H54 (cell line): Measurements from ENCODE around the gene DNAJB9.

Experiments used
- DNase-seq: peaks from one replicate; pipeline ENCODE4 v3.0.0; 2011; ENCODE audit warnings: low spot score, mixed read lengths; ENCODE audit not compliant: insufficient read length
- FAIRE-seq: peaks from 3 replicates; lab custom pipeline; 2011; peaks lifted over from hg19 to GRCh38; lab: Jason Lieb, UNC
- POLR2A ChIP-seq: IDR thresholded peaks from 2 replicates; pipeline ENCODE4 v1.6.1; 2011; ENCODE audit warnings: low read depth, mild to moderate bottlenecking, low read length

The DNAJB9 gene

GRCh38 chr7:108609643-108610042 lies 40.0 kb downstream of the DNAJB9 start:
- DNase-seq (no peak), FAIRE-seq (no peak)
- no peak for TF ChIP-seq POLR2A

DNA sequence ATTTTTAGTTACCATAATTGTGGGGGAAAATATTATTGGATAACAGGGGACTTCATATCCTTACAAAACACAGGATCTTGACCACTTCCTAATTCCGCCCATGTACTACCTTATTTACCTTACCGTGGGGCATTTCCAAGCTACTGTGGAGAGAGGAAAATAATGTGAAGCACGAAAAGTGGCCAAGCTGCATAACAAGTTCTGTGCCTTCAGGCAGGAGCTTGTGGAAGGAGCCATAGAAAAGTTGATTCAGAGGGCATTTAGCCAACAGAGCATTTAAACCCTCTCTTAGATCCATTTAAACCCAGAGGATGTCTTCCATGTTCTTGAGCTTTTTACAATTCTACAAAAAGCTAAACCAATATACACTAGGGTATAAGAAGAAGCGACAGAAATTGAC lies 41.6 kb downstream of the DNAJB9 start:
- no peak for DNase-seq
- no peak for TF ChIP-seq POLR2A
- no peak for FAIRE-seq

GRCh38 chr7:108613147-108613948 lies 43.7 kb downstream of the DNAJB9 start:
- FAIRE-seq (no peak), DNase-seq (no peak)
- no peak for TF ChIP-seq POLR2A

GRCh38 chr7:108613949-108614381 lies 44.3 kb downstream of the DNAJB9 start:
- FAIRE-seq (no peak), DNase-seq (no peak)
- no peak for TF ChIP-seq POLR2A

DNA sequence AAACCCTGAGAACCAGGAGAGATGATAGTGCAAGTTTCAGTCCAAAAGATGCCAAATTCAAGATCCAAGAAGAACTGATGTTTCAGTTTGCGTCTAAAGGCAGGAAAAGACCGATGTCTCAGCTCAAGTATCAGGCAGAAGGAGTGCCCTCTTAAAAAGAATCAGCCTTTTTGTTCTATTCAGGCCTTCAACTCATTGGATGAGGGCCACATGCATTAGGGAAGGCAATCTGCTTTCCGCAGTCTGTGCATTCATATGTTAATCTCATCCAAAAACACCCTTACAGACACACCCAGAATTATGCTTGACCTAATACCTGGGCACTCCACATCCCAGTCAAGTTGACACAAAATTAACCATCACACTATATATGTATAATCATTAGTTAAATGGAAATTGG lies 45.2 kb downstream of the DNAJB9 start:
- DNase-seq (no peak), FAIRE-seq (no peak)
- no peak for TF ChIP-seq POLR2A

- DNase-seq (no peak), FAIRE-seq (no peak)
- TF ChIP-seq POLR2A: no peak
These were observed 48.4 kb downstream of the DNAJB9 start for GRCh38 chr7:108618056-108618455.

DNA sequence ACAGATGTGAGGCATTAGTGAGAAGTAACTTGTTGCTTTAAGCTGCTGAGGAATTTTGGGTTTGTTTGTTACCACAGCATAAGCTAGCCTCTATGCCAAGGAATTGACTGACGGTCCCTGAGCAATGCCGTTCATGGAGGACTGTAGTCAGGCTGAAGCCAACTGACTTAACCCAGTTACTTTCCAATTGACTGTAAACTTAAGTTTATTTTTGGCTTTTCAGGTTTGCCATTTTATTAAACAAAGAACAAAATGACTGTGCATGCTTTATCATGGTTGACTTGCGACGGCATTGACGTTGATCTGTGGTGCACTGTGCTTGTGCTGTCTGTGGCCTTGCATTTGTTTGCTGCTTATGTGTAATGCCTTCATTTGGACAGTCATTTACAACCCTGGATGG lies 53.5 kb downstream of the DNAJB9 start:
- FAIRE-seq: no peak
- DNase-seq: no peak
- TF ChIP-seq POLR2A: no peak
